Activated T-cell treated with anti-CD3 and anti-CD28 coated beads, Interleukin-2, amount 50 U/mL, for 72 hours (primary cell): ENCODE results near the gene DPRX. TPM values are rescaled to one million over a fixed set of nuclear protein-coding genes. Genes with fewer than 3 reads are reported as not detected.

Experiments
- ATAC-seq, 2 donors: fragments of 150-1000 bp; cut with Tn5 transposase; replicated peaks in 1 of 2; 2 replicates each; pipeline ENCODE4 v1.10.0; 2021; ENCODE audit warnings: moderate library complexity in 2 of 2, mild to moderate bottlenecking in 1 of 2
- DNase-seq, 2 donors: peaks; one replicate each; pipeline ENCODE4 v3.0.0; 2021 to 2022; ENCODE audit warnings: mixed read lengths in 1 of 2
- H3K27ac Mint-ChIP-seq: one replicate; pipeline ENCODE4 v1.8.0; 2022; ENCODE audit warnings: mild to moderate bottlenecking, moderate library complexity, mixed read lengths
- H3K27me3 Mint-ChIP-seq: one replicate; pipeline ENCODE4 v1.8.0; 2022; ENCODE audit warnings: low read depth, mixed read lengths
- H3K36me3 Mint-ChIP-seq, 2 donors: one replicate each; pipeline ENCODE4 v1.8.0; 2022; ENCODE audit warnings: mixed read lengths in 2 of 2, mild to moderate bottlenecking in 1 of 2; ENCODE audit not compliant: insufficient read depth in 2 of 2
- H3K4me1 Mint-ChIP-seq: one replicate; pipeline ENCODE4 v1.8.0; 2022; ENCODE audit warnings: low read depth, mixed read lengths
- H3K4me3 Mint-ChIP-seq, 2 donors: one replicate each; pipeline ENCODE4 v1.8.0; 2022; ENCODE audit warnings: mild to moderate bottlenecking in 2 of 2, mixed read lengths in 2 of 2, moderate library complexity in 2 of 2
- H3K9me3 Mint-ChIP-seq, 2 donors: one replicate each; pipeline ENCODE4 v1.8.0; 2022; ENCODE audit warnings: mixed read lengths in 2 of 2
- total RNA-seq, 2 donors: library from RNA; stranded (reverse); gene quantifications; one replicate each; pipeline ENCODE4 v1.2.3, GENCODE V29; 2022

Gene DPRX
- total RNA-seq, 2 donors from 2014 or later = not detected

DNA sequence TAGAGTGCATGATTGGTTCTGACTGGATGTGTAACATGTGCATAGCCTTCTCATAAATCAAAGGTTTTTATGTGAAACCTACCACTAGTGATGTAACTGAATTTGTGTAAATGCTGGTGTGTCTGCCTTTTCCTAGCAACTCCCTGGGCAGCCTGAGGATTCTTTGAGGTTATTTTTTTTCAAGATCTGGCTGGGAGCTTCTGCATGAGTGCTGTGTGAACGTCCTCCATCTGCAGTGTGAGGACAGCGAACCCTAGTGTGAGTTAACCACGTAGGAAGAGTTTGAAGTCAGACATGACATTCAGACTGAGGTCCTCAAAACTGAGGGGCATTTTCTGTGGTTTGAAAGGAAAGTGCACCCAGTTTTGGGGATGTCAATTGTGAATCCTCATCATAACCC lies 39.9 kb downstream of the DPRX start:
- ATAC-seq = no peak
- Mint-ChIP-seq H3K27ac (no peak overlapping the region), H3K27me3 (no peaks in the 10 kb centered on the region), H3K4me1 (no peaks in the 10 kb centered on the region), H3K9me3 (peaks cover 3 to 5% of the 10 kb centered on the region in 2 donors), H3K36me3 (peaks cover 2 to 4% of the 10 kb centered on the region in 2 donors), H3K4me3 (no peak overlapping the region)
- DNase-seq = no peak

Other genes with a start within 250 kb of the DPRX start
- 10 to 100 TPM; 13.4 to 14.6 TPM for gene ZNF765, start 236.8 kb upstream of the DPRX start, total RNA-seq
- gene ZNF761, start 200.0 kb upstream of the DPRX start, total RNA-seq = 10 to 100 TPM; 16.1 to 21.0 TPM
- gene ZNF813, start 164.3 kb upstream of the DPRX start, total RNA-seq = 1 to 10 TPM; 7.9 to 8.2 TPM
- gene ZNF331, start 93.9 kb upstream of the DPRX start, total RNA-seq = 10 to 100 TPM; 63.7 to 71.4 TPM
- gene NLRP12, start 192.3 kb downstream of the DPRX start, total RNA-seq = not detected
- 10 to 100 TPM; 32.7 to 43.5 TPM for gene MYADM, start 235.9 kb downstream of the DPRX start, total RNA-seq